HG03457 (cell line): ENCODE measurements around the gene BRWD1.
"Not testable (repeated sequence)": the region's sequence is repeated elsewhere in the genome, so short reads cannot be mapped to it uniquely, and the experiment has no call there.

ENCODE experiments used
- ATAC-seq: cut with Tn5 transposase; IDR thresholded peaks from one replicate; pipeline ENCODE4 v1.9.1; 2021; ENCODE audit warnings: moderate number of reproducible peaks; ENCODE audit not compliant: unreplicated experiment

The BRWD1 gene

GRCh38 chr21:39137248-39138178, 175.9 kb downstream of the BRWD1 start:
- ATAC-seq, result no peak

DNA sequence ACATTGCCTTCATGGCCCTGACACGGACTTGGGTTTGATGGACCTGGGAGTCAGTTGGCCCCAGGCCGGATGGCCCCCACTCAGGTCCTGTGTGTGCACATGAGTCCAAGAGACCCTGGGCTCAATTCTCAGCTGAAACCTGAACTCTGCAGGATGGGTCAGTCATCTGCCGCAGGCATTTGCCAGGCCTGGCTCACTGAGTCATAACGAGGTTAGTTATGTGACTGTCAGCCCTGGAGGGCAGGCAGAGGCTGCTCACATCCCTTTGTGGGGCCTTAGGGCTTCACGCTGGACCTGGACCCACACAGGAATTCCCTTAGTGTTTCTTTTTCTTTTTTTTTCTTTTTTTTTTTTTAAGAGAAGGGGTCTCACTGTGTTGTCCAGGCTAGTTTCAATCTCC, 176.7 kb downstream of the BRWD1 start:
- no peak for ATAC-seq

DNA sequence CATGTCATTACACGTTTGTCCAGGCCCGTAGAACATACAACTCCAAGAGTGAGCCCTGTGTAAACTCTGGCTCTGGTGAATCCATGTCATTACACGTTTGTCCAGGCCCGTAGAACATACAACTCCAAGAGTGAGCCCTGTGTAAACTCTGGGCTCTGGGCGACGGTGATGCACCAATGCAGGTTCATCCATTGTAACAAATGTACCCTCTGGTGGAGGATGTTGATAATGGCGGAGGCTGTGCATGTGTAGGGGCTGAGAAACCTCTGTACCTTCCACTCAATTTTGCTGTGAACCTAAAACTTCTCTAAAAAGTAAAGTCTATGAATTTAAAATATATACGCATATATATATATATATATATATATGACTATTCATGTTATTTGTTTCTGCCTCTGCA, 177.3 kb downstream of the BRWD1 start:
- not testable (repeated sequence) for ATAC-seq

DNA sequence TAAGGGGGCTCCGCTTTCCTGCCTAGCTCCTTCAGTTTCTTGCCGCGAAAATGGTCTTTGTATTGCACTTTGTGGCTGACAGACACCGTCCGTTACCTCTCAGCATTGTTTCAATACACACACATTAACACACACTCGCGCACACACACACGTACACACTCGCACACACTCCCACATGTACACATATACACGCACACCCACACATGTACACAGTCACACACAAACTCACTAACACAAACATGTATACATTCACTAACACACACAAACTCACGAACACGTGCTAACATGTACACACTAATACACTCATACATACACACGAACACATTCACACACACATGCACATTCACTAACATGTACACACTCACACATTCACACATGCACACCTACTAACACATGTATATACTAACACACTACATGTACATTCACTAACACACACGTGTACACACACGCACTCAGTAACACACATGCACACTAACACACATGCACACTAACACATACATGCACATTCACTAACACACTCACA, 179.1 kb downstream of the BRWD1 start:
- no peak for ATAC-seq
